Measurements from ENCODE around the gene ANO7.

DNA sequence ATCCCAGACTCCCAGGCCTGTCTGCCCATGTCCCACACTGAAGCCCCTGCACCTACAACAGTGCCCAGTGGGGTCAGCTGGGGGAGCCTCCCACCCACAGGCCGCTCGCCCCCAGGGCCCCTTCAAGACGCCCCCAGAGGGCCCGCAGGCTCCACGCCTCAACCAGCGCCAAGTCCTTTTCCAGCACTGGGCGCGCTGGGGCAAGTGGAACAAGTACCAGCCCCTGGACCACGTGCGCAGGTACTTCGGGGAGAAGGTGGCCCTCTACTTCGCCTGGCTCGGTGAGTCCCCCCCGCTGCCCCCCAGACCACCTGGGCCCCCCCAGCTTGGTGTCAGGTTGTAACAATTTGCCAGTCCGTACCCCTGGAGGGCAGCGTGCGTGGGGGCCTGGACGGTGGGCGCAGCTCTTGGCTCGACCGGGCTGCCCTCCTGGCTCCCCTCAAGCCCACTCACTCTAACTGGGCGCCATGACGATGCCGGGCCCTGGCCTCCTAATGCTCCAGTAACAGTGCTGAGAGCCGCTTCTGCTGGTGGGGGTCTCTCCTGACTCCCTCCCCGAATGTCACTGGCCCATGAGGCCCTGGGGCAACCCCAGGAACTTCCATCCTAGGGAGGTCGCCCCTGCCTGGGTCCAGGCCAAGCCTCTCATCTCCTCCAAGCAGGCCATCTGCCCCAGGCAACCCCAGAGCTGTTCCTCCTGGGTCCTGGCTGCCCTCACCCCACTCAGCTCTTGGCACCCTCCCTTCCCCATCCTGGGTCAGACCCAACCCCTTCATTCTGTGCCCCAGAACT, 14.9 kb downstream of the ANO7 start:
- TF ChIP-seq, protein P1, sequence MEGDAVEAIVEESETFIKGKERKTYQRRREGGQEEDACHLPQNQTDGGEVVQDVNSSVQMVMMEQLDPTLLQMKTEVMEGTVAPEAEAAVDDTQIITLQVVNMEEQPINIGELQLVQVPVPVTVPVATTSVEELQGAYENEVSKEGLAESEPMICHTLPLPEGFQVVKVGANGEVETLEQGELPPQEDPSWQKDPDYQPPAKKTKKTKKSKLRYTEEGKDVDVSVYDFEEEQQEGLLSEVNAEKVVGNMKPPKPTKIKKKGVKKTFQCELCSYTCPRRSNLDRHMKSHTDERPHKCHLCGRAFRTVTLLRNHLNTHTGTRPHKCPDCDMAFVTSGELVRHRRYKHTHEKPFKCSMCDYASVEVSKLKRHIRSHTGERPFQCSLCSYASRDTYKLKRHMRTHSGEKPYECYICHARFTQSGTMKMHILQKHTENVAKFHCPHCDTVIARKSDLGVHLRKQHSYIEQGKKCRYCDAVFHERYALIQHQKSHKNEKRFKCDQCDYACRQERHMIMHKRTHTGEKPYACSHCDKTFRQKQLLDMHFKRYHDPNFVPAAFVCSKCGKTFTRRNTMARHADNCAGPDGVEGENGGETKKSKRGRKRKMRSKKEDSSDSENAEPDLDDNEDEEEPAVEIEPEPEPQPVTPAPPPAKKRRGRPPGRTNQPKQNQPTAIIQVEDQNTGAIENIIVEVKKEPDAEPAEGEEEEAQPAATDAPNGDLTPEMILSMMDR (IDR thresholded peaks at IDR 0.05; ENCODE audit: low read depth, low read length, poor library complexity, severe bottlenecking) = no peak
- no peak for TF ChIP-seq EZH2phosphoT487 (IDR thresholded peaks at IDR 0.05; ENCODE audit: borderline replicate concordance, low read length)

All from DOHH2 (cell line).